GM21529 (cell line): ENCODE measurements around the gene ARHGAP26.

Experiments
- ATAC-seq: cut with Tn5 transposase; IDR thresholded peaks from one replicate; pipeline ENCODE4 v1.9.1; 2021; ENCODE audit not compliant: unreplicated experiment

Gene ARHGAP26

DNA sequence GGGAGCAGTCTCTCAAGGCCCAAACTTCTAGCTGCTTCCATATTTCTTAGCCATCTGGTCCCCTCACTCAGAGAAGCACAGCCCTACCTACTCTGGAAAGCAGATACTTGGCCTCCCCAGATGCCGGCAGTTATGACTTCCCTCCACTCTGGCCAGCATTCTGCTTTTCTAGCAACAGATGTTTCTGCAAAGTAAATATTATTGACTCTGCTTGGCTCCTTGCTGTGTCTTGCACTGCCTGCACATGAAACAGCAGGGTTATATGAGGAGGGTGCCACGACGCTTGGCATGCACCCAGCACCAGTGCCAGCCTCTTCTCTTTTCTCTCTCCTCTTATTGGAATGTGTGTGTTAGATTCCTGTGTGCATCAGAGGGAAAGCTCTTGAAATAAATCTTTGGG, 99.7 kb downstream of the ARHGAP26 start:
- ATAC-seq: no peak

DNA sequence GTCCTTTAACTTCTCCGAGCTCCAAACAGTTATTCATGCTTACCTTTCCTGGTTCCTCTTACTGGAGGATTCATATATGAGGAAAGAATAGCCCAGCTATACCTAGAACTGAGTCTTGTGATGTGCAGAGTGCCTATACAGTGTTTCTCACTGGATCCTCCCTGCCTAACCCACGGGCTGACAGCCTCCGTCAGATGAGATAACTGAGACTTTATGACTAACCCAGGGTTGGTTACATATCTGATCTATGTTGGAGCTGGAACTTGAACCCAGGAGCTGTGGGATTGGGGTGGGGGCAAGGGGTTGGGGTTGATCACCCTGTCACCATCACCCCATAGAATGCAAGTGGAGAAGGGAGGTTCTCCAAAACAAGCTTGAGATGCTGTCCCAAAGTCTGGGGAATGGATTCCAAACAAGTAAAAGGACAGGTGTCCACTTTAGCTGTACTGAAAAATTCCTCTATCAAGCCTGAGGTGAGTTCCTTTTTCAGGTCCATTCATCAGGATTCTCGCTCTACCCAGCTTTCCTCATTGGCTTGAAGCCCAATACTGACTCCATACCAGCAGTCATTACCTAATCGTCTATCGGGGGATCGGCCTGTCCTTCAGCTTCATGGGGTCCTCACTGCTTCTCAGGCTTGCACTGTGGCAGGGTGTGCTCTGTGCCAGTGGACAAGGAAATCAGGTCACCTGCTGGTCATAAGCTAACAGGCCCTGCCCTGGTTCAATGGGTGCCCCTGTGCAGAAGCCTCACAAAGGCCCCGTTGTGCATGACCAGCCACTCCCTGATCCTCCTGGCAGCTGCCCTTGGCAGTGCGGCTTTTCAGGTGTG, 100.6 kb downstream of the ARHGAP26 start:
- no peak for ATAC-seq

DNA sequence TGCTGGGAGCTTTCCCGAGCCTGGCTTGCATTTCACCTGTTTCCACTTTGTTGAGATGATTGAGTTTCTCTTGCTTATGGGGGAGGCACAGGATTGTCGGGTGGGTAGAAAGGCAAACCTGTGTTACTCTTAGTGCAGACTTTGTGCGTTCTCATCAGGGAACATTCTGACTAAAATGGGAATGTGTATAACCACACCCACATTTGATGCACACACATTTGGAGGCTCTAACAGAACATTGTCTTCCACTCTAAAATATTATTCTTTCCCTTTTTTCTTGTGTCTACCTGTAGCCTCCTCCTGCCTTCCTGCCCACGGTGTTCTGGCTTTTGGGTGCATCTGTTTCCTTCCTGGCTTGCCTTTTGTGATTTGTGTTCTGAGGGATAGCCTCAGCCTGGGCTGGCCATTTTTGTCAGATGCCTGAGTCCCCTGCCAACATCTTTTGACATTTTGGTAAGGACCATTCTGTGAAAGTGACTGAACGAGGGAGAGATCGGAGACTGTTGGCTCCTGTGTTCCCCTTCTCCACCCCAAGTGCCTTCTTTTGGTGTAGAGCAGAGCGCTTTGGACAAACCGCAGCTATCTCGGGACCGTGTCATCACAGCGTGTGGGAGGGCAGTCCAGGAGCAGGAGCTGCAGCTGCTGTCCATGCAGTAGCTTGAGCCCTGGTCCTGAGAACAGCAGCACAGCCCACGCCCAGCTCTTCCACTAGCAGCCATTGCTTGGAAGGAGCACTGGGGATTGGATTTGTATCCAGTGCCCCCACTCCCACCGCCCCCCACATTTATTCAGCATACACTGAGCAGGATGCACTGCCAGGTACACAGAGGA, 101.4 kb downstream of the ARHGAP26 start:
- ATAC-seq: no peak

DNA sequence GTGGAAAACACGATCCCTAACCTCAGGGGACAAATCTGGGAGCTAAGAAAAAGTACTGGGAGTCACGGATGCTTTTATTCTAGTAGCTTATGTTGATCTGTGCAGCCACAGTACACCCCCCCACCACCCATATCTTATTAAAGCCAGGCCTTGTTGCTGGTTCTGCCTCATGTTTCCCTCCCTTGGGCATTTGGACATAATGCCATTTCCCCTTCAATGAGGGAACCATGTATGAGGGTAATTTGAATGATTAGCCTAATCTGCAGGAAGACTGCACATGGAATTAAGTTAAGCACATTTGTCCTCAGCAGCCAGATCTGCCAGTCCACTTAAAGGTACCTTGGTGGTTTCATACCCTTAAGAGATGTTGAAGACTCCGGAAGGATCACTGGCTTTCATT, 102.0 kb downstream of the ARHGAP26 start:
- no peak for ATAC-seq

DNA sequence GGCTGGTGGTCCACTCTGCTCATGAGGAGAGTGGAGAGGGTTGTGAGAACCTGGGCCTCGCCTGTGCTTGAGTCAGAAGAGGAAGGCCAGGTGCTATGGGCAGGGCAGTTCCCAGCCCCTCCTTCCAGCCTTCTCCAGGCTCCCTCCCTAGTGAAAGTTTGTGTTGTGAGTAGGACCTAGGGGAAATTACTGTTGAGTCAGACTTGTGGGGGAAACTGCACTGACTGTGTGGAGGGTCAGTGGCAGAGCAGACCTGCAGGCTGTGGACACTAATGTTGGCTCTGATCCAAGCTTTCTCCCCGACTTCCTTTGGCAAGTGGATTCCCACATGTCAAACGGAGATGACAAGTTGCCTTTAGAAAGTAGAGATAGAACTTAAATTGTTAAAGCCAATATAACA, 102.6 kb downstream of the ARHGAP26 start:
- ATAC-seq: no peak

DNA sequence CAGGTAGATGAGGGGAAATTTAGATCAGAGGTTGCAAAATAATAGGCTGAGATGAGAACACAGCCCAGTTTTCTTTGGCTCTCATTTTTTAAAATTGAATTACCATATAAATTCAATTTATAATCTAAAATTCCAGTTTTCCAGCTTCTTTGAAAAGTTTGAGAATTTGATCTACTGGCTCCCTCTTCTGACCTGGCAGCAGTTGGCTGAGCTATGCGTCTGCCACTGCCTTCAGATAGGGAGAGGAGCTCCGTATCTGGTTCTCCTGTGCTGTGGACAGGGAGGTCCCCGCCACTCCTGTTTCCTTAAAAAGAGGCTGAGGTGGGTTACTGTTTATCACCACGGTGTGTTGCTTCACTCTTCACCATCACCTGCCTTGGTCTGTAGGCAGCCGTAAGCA, 103.7 kb downstream of the ARHGAP26 start:
- ATAC-seq: no peak

DNA sequence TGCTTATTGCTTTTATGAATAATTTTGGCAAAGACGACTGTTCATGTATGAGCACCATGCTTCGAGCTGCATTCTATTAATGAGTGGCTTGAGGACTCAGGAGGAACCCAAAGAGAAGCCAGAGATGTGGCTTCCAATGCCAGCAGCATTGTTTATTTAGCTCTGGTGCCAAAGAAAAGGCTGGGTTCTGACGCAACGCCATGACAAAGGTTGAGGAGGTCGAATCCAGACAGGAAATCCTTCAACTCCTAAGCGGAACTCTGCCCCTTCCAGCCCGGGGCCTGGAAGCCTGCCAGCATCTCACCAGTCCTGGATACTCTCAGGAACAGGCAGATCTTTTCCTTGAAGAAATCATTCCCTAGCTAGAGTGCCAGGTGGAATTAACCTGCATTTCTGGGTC, 104.4 kb downstream of the ARHGAP26 start:
- ATAC-seq: no peak

DNA sequence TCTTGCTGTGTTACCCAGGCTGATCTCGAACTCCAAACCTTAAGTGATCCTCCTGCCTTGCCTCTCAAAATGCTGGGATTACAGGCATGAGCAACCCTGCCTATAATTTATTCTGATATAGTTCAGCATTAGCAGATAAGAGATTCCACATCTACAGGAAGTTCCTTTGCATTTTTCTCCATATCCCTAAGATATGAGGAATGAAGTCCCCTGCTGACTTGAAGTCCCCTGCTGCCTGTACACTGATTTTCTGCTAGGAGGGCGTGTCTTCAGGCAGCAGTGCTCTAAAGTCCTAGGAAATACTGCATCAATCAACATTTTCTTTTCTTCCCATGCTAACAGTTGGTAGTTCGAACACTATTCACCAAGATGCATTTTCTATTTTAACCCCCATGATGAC, 105.8 kb downstream of the ARHGAP26 start:
- no peak for ATAC-seq

DNA sequence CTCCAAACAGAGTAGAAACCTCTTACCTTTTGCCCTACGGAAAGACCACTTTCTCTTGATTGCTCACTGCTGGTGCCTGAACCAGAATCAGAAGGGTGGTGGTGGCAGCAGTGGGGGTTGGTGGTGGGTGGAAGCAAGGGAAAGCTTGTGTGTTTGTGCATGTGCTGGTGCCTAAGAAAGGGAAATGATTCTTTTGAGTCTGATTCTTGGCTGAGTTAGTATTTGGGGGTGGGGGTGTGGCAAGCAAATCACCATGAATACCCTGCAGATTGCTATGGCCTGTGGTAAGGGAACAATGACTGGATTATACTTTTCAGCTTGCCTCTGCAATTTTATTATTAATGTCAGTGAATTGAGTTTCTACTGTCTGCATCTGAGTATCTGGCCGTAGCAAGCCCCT, 106.6 kb downstream of the ARHGAP26 start:
- no peak for ATAC-seq

DNA sequence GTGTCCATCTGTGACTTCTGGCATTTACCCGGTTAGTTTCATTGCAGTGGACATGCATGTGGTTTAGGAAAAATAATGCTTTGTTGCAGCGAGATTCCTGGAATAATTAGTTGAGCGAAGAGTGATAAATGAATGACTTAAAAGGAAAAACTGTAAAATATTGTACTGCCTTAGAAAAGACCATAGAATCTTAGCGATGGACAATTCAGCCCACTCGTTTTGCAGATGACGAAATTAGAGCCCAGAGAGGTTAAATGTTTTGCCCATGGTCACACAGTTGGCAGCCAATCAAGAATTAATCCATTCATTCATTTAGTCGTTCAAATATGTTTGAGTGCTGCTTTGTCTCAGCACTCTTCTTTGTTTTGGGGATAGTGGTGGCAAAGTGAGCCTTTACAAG, 107.9 kb downstream of the ARHGAP26 start:
- no peak for ATAC-seq

DNA sequence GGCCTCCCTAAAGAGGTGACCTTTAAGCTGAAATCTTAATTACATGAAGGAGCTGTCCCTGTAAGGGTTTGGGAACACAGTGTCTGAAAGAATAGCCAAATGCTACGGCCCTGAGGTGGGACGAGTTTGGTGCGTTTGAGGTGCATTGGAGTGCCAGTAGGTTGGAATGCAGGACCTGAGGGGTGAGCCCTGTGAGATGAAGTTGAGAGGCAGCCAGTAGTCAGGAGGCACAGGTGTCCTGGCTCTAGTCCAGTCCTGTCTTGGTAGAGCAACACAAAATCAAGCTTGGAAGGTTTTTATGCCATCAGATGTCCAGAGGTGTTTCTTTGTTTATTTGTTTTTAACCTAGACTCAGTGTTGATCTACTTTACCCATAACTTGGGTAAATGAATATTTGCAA, 108.5 kb downstream of the ARHGAP26 start:
- ATAC-seq: no peak

DNA sequence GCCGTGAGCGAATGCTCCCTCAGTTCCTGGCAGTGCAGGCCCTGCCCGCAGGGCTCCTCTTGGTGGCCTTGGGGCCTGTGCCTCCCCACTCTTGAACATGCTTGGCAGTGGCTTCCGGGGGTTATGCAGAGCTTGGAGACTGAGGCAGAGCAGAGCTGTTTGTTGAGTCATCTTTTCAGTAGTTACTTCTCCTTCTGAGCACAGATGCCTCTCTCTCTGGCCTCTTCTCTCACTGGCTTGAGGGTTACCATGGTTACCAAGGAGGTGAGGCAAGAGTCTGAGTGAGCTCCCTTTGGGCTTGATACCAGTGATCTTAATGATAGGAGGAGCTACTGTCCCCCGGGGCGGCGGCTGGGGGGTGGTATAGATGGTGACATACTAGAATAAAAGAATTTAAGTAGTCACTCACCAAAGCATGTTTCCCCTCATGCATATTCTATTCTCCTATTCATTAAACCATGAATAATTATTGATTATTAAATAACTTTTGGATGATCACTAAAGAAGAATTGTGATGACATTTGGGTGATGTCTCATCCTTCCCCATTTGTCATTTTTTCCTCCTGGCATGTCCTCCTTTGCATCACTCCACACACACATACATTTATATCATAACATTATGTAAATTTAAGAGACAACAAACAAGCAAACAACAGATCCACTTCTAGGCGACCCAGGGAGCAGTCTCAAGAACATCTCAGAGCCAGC, 111.1 kb downstream of the ARHGAP26 start:
- ATAC-seq: no peak

DNA sequence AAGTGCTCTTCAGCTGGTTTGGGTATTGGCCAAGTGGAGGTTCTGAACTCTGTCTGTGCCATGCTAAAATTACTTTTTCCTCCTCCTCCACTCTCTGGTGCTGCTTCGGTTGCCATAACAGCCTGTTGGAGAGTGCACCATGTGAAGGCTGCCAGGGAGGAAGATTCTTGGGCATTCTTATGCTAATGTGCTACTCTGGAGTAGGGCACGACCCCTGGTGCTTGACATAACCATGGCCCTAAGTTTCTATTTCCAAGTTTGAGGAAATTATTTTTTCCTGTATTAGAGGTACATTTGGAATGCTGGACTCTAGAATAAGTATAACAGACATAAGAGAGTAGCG, 111.6 kb downstream of the ARHGAP26 start:
- no peak for ATAC-seq

DNA sequence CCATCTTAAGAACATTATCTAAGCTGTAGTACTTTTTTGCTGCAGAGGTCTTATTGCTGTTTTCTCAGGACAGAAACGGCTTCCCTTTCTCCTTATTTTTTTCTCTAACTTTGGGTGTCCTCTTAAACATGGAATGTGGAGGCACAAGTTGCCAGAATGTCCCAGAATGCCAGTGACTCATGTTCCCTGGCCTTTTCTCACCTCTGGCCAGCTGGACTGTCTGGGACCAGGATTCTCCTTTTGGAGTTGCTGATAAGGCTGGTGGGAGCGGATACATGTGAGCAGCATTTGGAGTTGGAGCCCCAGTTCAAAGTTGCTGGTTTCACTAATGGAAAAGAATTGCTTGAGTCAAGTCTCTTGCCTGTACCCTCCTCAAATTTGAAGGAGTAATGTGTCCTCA, 112.8 kb downstream of the ARHGAP26 start:
- no peak for ATAC-seq

DNA sequence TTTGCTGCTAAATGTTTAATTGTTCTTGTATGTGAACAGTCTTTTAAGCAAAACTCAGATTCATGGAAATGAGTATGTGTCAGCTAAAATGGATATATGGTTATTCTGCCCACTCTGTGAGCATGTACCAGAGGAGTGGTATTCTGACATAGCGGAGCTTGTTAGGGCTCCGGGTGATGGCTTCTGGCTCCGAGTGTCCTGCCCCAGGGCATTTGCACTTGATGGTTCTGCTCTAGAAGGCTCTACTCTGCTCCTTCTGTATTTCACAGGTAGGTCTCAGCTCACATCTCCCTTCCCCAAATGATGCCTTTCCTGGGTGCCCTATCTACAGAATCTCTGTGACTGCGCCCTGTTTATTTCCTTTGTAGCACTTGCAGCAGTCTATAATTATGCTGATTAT, 113.3 kb downstream of the ARHGAP26 start:
- no peak for ATAC-seq

DNA sequence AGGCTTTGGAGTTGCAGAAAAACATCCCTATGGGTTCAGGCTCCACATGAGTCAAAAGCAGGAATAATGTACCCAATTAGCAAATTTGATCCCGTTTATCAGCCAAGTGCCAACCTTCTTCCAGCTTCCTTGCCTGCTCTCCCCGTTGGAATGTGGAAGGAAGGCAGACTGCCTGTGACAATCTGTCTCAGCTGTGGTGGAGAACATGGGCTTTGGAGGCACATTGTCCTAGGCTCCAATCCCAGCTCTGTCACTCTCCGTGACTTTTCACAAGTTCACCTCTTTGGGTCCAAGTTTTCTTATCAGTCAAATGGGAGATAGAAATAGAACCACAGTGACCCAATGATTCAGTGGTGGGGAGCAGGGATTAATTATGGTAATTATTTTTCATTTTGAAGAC, 113.9 kb downstream of the ARHGAP26 start:
- ATAC-seq: no peak

DNA sequence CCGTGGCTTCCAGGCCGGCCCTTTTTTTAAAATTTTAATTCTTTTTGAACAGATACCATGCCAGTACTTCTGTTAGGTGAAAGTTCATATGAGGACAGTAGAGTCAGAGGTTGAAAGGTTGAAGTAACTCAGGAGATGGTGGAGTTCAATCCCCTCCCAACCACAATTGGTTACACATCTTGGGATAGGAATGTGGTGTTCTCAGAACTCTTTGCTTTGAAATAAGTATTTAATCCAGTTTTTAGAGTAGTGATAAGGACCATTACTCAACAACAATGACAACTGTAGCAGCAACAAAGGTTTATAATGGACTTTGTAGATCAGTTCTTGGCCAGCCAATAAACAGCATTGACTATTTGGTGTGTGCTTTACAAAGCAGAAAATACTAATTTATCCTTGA, 116.0 kb downstream of the ARHGAP26 start:
- ATAC-seq: no peak

DNA sequence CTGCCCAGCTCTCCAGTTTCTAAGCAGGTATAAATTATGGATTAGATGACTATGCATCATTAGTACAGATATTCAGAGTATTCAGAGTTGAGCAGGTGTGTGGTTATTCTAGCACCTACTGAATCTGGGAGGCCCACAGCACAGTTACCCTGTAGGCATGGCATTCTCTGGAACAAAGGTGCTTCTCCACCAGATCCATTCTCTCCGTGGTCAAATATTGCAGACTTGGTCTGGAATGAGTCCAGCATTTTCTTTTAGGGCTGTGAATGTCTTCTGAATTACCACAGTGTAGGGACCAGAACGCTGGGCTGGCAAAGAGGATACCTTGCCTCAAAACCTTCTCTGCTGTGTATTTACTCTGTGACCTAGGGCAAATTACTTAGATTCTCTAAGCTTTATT, 116.8 kb downstream of the ARHGAP26 start:
- ATAC-seq: no peak

DNA sequence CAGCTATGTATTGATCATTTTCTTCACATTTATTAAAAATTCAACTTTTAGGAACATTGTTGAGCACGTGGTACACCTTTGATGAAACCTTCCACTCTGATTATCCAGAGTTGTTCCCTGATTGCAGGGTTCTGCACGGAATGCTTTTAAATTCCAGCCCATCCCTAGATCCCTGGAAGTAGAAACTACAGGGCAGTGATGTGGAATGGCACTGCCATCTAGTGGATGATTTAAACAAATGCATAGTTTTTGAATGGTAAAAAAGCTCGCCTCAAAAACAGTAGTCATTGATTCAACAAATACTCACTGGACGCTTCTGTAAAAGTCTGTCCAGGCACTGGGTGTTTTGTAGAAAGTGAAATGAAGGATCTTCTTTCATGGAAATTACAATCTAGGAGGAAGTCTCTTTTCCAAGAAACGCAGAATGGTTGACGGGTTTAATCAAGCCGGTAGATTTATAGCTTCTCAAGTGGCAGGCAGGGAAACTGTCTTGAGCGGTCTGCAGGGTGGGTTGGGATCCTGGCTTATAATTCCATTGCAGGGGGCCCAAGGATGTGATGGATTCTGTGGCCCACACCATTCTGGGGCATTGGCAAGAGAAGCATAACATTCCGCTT, 118.4 kb downstream of the ARHGAP26 start:
- no peak for ATAC-seq

DNA sequence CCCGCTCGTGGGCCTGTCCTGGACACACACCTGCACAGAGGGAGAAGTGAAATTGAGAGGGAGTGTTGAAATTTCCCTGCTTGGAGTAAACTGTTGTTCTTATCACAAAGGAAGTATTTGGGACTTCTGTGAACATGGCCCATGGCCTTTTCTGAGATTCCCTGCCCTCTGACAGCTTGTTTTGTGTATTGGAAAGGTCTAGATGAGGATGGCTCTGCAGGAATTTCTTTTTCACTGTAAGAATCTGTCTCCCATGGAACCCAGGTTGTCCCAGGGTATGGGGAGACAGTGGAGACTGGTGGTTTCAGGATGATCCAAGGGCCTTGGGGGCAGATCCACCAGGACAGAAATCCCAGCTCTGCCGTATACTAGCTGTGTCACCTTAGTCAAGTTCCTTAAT, 121.8 kb downstream of the ARHGAP26 start:
- no peak for ATAC-seq

DNA sequence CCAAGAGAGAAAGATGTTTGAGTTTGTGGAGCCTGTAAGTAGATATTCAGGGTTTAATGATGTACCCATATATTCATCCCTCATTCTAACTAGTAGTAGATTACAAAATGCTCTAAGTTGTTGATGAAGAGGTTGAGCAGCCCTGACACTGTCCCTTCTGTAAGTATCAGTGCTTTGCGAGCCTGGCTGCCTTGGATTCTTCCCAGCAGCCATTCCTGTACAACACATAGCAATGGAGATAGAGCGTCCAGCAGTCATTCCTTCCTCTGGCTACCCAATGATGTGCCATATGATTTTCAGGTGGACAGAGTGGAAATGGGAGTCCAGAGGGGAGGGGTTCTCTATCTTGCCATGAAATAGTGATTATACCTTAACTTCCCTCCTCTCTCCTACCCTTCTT, 124.1 kb downstream of the ARHGAP26 start:
- no peak for ATAC-seq
